Neuronal stem cell (in vitro differentiated cells): Measurements from ENCODE around the gene CDX2.
A peak's percentile ranks its signal among the peaks of the same experiment; 100 is the strongest.

ENCODE experiments used
- DNase-seq: peaks from one replicate; pipeline ENCODE4 v3.0.0-alpha.2; 2013; ENCODE audit warnings: low spot score
- H2AFZ ChIP-seq: one replicate; pipeline ENCODE4 v1.6.1; 2013; ENCODE audit warnings: mild to moderate bottlenecking, low read length, inconsistent platforms
- H2AK5ac ChIP-seq: 2 replicates; pipeline ENCODE4 v1.6.1; 2013; ENCODE audit warnings: low read depth, mild to moderate bottlenecking, inconsistent platforms, low read length, moderate library complexity, mixed read lengths
- H2BK120ac ChIP-seq: 2 replicates; pipeline ENCODE4 v1.6.1; 2013; ENCODE audit warnings: low read depth, mild to moderate bottlenecking, inconsistent platforms, low read length, moderate library complexity, mixed read lengths
- H2BK12ac ChIP-seq: one replicate; pipeline ENCODE4 v1.6.1; 2013; ENCODE audit warnings: low read length, inconsistent platforms
- H2BK15ac ChIP-seq: 2 replicates; pipeline ENCODE4 v1.6.1; 2013; ENCODE audit warnings: mild to moderate bottlenecking, low read length, inconsistent platforms, mixed read lengths
- H2BK5ac ChIP-seq: one replicate; pipeline ENCODE4 v1.6.1; 2013; ENCODE audit warnings: inconsistent platforms, mild to moderate bottlenecking, low read length, moderate library complexity
- H3K14ac ChIP-seq: one replicate; pipeline ENCODE4 v1.6.1; 2013; ENCODE audit warnings: low read length, inconsistent platforms
- H3K18ac ChIP-seq: 2 replicates; pipeline ENCODE4 v1.6.1; 2013; ENCODE audit warnings: low read length, inconsistent platforms
- H3K23ac ChIP-seq: 2 replicates; pipeline ENCODE4 v1.6.1; 2013; ENCODE audit warnings: low read depth, mild to moderate bottlenecking, mixed read lengths, low read length, inconsistent platforms; ENCODE audit not compliant: poor library complexity
- H3K27ac ChIP-seq: replicated peaks from 3 replicates; pipeline ENCODE4 v1.5.1; 2013; ENCODE audit warnings: low read length, inconsistent platforms
- H3K27me3 ChIP-seq, 3 experiments: 2 replicates each; pipeline ENCODE4 v1.6.1; 2013; ENCODE audit warnings: low read length in 3 of 3, mild to moderate bottlenecking in 2 of 3, inconsistent platforms in 1 of 3, low read depth in 1 of 3, mixed read lengths in 1 of 3, moderate library complexity in 1 of 3; ENCODE audit not compliant: control insufficient read depth in 3 of 3, insufficient read depth in 3 of 3
- H3K36me3 ChIP-seq, 2 donors: replicated peaks in 1 of 2; 2 replicates each; pipeline ENCODE4 v1.6.1; 2013; ENCODE audit warnings: low read length in 2 of 2; ENCODE audit not compliant: control insufficient read depth in 2 of 2, insufficient read depth in 2 of 2
- H3K4ac ChIP-seq: 2 replicates; pipeline ENCODE4 v1.6.1; 2013; ENCODE audit warnings: inconsistent platforms, mild to moderate bottlenecking, low read length, moderate library complexity
- H3K4me1 ChIP-seq, 2 donors: 1 replicate in 1 of 2; 2 replicates in 1 of 2; pipeline ENCODE4 v1.6.1; 2013; ENCODE audit warnings: low read length in 2 of 2, low read depth in 1 of 2; ENCODE audit not compliant: control insufficient read depth in 2 of 2, insufficient read depth in 1 of 2
- H3K4me2 ChIP-seq: one replicate; pipeline ENCODE4 v1.6.1; 2013; ENCODE audit warnings: mild to moderate bottlenecking, low read length, inconsistent platforms; ENCODE audit not compliant: insufficient read depth, poor library complexity, severe bottlenecking
- H3K4me3 ChIP-seq, 2 donors: 2 replicates each; pipeline ENCODE4 v1.5.1; 2013; ENCODE audit warnings: low read length in 2 of 2, mild to moderate bottlenecking in 2 of 2, inconsistent platforms in 1 of 2, moderate library complexity in 1 of 2
- H3K79me1 ChIP-seq: one replicate; pipeline ENCODE4 v1.6.1; 2013; ENCODE audit warnings: low read depth, mild to moderate bottlenecking, inconsistent platforms, low read length, moderate library complexity
- H3K9ac ChIP-seq: one replicate; pipeline ENCODE4 v1.6.1; 2013; ENCODE audit warnings: mild to moderate bottlenecking, low read depth, low read length, inconsistent platforms; ENCODE audit not compliant: poor library complexity
- H3K9me3 ChIP-seq, 2 donors: replicated peaks in 1 of 2; 2 replicates each; pipeline versions ENCODE3 to v1.6.1; 2013; ENCODE audit warnings: low read length in 2 of 2, mild to moderate bottlenecking in 2 of 2, inconsistent platforms in 1 of 2, low read depth in 1 of 2, mixed read lengths in 1 of 2, moderate library complexity in 1 of 2; ENCODE audit not compliant: control insufficient read depth in 2 of 2, insufficient read depth in 1 of 2
- H4K8ac ChIP-seq: one replicate; pipeline ENCODE4 v1.6.1; 2013; ENCODE audit warnings: low read depth, mild to moderate bottlenecking, inconsistent platforms, low read length, moderate library complexity
- H4K91ac ChIP-seq: one replicate; pipeline ENCODE4 v1.6.1; 2013; ENCODE audit warnings: low read length, low read depth, mild to moderate bottlenecking, inconsistent platforms; ENCODE audit not compliant: poor library complexity
- WGBS, 2 donors: extraction: QIAGEN DNeasy Blood & Tissue Kit; methylation state at CpG; one replicate each; pipeline ENCODE4 v1.1.7; 2013; ENCODE audit warnings: missing lambda C conversion rate in 2 of 2, mixed read lengths in 1 of 2; ENCODE audit not compliant: insufficient read length in 2 of 2, insufficient replicate concordance in 1 of 2; ENCODE audit errors: extremely low coverage in 2 of 2; 5-methylcytosine and 5-hydroxymethylcytosine counted together

The CDX2 gene

GRCh38 chr13:27925220-27925991 lies 43.7 kb downstream of the CDX2 start:
- Histone ChIP-seq H3K4me3 (no peak overlapping the region), H2BK12ac (no peak overlapping the region), H3K79me1 (no peaks in the 10 kb centered on the region), H3K4ac (no peak overlapping the region), H3K14ac (no peak overlapping the region), H3K4me1 (no peaks in the 10 kb centered on the region), H3K4me2 (no peak overlapping the region), H3K9ac (no peak overlapping the region), H2BK5ac (no peak overlapping the region), H2BK120ac (no peak overlapping the region), H3K23ac (no peak overlapping the region), H2BK15ac (no peak overlapping the region), H3K27ac (no peak overlapping the region), H3K27me3 (peaks cover 83 to 100% (median 100%) of the 10 kb centered on the region in 3 experiments), H3K36me3 (no peaks in the 10 kb centered on the region), H2AFZ (no peak overlapping the region), H4K91ac (no peak overlapping the region), H3K18ac (no peak overlapping the region), H3K9me3 (no peaks in the 10 kb centered on the region), H4K8ac (no peak overlapping the region), H2AK5ac (no peak overlapping the region)
- WGBS, 2 donors = no CpG with 5 or more reads among the region's 9 CpGs
- no peak for DNase-seq

- Histone ChIP-seq H2AFZ (peak overlapping the region; percentile 49), H3K18ac (no peak overlapping the region), H3K79me1 (no peaks in the 10 kb centered on the region), H3K23ac (peak overlapping the region; percentile 31), H2BK15ac (no peak overlapping the region), H3K4ac (no peak overlapping the region), H3K9ac (no peak overlapping the region), H3K27ac (no peak overlapping the region), H3K4me2 (no peak overlapping the region), H4K8ac (no peak overlapping the region), H3K27me3 (peaks cover 86 to 100% (median 100%) of the 10 kb centered on the region in 3 experiments), H2BK120ac (no peak overlapping the region), H3K9me3 (no peaks in the 10 kb centered on the region), H3K36me3 (no peaks in the 10 kb centered on the region), H2BK12ac (no peak overlapping the region), H4K91ac (no peak overlapping the region), H3K4me1 (no peaks in the 10 kb centered on the region), H3K4me3 (no peak overlapping the region), H2BK5ac (no peak overlapping the region), H2AK5ac (no peak overlapping the region), H3K14ac (peak overlapping the region; percentile 59)
- peak; percentile 23 for DNase-seq
- no CpG with 5 or more reads among the region's 46 CpGs for WGBS, 2 donors
Measured at GRCh38 chr13:27924529-27925141, 44.5 kb downstream of the CDX2 start.

- H3K9ac ChIP-seq = no peak overlapping the region
- no peak overlapping the region for H2BK5ac ChIP-seq
- no CpG with 5 or more reads among the region's 48 CpGs for WGBS, 2 donors
- no peak overlapping the region for H2AK5ac ChIP-seq
- H3K4me3 ChIP-seq = no peak overlapping the region
- H3K4ac ChIP-seq = no peak overlapping the region
- no peak overlapping the region for H3K27ac ChIP-seq
- peak overlapping the region; percentile 74 for H3K14ac ChIP-seq
- H2AFZ ChIP-seq = peak overlapping the region; percentile 49
- no peak overlapping the region for H2BK15ac ChIP-seq
- H3K79me1 ChIP-seq = no peaks in the 10 kb centered on the region
- H3K4me2 ChIP-seq = no peak overlapping the region
- H4K8ac ChIP-seq = no peak overlapping the region
- peak; percentile 36 for DNase-seq
- no peaks in the 10 kb centered on the region for H3K36me3 ChIP-seq
- H2BK12ac ChIP-seq = no peak overlapping the region
- no peaks in the 10 kb centered on the region for H3K4me1 ChIP-seq
- H3K18ac ChIP-seq = no peak overlapping the region
- H3K23ac ChIP-seq = peak overlapping the region; percentile 31
- peaks cover 81 to 100% (median 99%) of the 10 kb centered on the region in 3 experiments for H3K27me3 ChIP-seq
- no peak overlapping the region for H4K91ac ChIP-seq
- no peaks in the 10 kb centered on the region for H3K9me3 ChIP-seq
- H2BK120ac ChIP-seq = no peak overlapping the region
Measured at GRCh38 chr13:27923794-27924528, 45.2 kb downstream of the CDX2 start.
